ENCODE measurements around the gene RNASE13.

DNA sequence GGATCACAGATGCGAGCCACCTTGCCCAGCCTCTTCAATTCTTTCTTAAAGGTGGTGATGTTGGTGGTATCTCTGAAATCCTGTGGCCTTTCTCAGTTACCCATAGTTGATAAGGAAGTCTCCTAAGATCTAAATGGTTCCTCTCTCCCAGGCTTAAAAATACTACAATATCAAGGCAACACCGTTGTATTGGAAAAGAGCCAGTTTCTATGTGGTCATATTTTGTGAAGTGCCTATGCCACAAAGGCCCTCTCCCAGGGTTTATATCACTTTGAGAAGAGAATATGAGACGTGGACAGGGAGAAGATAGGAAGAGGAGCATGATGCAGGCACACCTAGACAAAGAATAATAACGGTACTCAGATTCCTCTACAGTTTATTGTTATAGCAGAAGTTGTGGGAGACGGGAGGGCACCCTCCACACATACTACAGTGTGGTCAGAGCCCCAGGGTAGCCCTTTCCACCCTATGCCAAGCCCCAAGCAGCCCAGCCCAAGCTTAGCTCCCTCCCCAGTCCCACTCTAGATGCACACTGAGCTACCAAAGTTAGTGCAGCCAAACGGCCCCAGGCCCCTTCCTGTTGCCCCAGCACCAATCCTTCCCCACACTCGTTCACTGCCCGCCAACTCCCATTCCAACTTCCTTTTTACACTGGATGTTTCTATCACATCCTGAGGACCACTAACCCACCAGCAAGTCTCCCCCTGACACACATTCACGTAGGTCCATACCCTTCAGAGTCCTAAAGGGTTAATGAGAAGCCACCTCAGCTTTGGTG, 18.0 kb downstream of the RNASE13 start:
- no peak for TF ChIP-seq POLR2AphosphoS5 (IDR thresholded peaks at IDR 0.05; ENCODE audit: borderline replicate concordance, low read depth, low read length)
- TF ChIP-seq EZH2 (IDR thresholded peaks at IDR 0.05), result no peak

All from SK-N-MC (cell line).